HEK293 (cell line): ENCODE data around the gene GTSE1.

ENCODE experiments used
- HOXA7 ChIP-seq: sonication (generic); formaldehyde crosslinking; IDR thresholded peaks from 2 replicates; pipeline ENCODE4 v1.8.1; 2022; ENCODE audit warnings: missing genetic modification reagents, borderline replicate concordance
- ZNF23 ChIP-seq: fragments of 450-650 bp; formaldehyde crosslinking; IDR thresholded peaks from 2 replicates; pipeline ENCODE4 v1.5.1; 2016; ENCODE audit warnings: missing biosample characterization, missing genetic modification characterization, borderline replicate concordance
- ZXDB ChIP-seq: fragments of 450-650 bp; formaldehyde crosslinking; IDR thresholded peaks from 2 replicates; pipeline ENCODE4 v1.5.1; 2016; ENCODE audit warnings: missing biosample characterization, missing genetic modification characterization
- TF ChIP-seq, protein P1 (sequence below): fragments of 450-650 bp; formaldehyde crosslinking; IDR thresholded peaks from 2 replicates; pipeline ENCODE4 v1.5.1; 2016; ENCODE audit warnings: missing biosample characterization, missing genetic modification characterization
- TF ChIP-seq, protein P2 (sequence below): fragments of 450-650 bp; formaldehyde crosslinking; IDR thresholded peaks from 2 replicates; pipeline ENCODE4 v1.5.1; 2016; ENCODE audit warnings: missing biosample characterization, missing genetic modification characterization

DNA sequence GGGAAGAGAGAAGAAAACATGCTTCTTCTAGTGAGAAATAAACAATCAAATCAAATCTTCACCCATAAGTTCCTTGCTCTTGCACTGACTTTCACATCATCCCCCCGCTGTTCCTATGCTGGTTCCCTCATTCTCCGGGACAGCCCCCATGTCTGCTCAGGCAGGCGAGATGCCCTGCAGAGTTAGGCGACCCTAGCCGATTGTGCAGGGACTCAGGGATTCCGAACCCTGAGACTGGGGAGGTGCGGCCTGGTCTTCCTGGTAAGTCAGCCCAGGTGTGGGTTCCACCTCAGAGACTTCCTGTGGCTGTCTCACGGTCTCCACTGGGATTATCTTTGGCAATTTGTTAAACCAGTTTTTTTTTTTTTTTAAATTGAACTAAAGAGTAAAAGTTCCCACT, 22.3 kb upstream of the GTSE1 start:
- TF ChIP-seq, protein P1, sequence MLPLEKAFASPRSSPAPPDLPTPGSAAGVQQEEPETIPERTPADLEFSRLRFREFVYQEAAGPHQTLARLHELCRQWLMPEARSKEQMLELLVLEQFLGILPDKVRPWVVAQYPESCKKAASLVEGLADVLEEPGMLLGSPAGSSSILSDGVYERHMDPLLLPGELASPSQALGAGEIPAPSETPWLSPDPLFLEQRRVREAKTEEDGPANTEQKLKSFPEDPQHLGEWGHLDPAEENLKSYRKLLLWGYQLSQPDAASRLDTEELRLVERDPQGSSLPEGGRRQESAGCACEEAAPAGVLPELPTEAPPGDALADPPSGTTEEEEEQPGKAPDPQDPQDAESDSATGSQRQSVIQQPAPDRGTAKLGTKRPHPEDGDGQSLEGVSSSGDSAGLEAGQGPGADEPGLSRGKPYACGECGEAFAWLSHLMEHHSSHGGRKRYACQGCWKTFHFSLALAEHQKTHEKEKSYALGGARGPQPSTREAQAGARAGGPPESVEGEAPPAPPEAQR (tag by site-specific recombination), result no peak
- TF ChIP-seq ZNF23 (tag by site-specific recombination), result no peak
- TF ChIP-seq, protein P2, sequence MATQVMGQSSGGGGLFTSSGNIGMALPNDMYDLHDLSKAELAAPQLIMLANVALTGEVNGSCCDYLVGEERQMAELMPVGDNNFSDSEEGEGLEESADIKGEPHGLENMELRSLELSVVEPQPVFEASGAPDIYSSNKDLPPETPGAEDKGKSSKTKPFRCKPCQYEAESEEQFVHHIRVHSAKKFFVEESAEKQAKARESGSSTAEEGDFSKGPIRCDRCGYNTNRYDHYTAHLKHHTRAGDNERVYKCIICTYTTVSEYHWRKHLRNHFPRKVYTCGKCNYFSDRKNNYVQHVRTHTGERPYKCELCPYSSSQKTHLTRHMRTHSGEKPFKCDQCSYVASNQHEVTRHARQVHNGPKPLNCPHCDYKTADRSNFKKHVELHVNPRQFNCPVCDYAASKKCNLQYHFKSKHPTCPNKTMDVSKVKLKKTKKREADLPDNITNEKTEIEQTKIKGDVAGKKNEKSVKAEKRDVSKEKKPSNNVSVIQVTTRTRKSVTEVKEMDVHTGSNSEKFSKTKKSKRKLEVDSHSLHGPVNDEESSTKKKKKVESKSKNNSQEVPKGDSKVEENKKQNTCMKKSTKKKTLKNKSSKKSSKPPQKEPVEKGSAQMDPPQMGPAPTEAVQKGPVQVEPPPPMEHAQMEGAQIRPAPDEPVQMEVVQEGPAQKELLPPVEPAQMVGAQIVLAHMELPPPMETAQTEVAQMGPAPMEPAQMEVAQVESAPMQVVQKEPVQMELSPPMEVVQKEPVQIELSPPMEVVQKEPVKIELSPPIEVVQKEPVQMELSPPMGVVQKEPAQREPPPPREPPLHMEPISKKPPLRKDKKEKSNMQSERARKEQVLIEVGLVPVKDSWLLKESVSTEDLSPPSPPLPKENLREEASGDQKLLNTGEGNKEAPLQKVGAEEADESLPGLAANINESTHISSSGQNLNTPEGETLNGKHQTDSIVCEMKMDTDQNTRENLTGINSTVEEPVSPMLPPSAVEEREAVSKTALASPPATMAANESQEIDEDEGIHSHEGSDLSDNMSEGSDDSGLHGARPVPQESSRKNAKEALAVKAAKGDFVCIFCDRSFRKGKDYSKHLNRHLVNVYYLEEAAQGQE (tag by site-specific recombination), result no peak
- no peak for TF ChIP-seq HOXA7 (CRISPR knock-in tag)
- TF ChIP-seq ZXDB, result no peak
